ENCODE results near the gene DCTN2. TPM values are rescaled to one million over a fixed set of nuclear protein-coding genes. Genes with fewer than 3 reads are reported as not detected.

DCTN2 gene
- total RNA-seq, 4 donors from 2014 or later, result 161 to 243 (median 202) TPM

DNA sequence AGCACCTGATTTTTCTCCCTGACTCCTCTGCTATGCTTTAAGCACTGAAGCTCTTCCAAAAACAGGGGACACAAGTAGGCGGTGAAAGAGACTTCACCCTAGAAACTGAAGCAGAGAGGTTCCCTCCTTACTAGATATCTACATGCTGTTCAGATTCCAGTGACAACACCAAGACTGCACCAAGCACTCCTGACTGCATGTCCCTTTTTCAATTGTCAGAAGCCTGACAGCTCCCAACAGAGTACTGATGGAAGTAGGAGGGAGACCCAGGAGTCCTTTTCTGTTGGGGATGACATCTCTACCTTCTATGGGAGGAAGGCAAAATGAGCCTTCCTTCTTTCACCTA, 10.4 kb downstream of the DCTN2 start:
- Histone ChIP-seq H3K9me3 (no peaks in the 10 kb centered on the region), H3K27me3 (no peaks in the 10 kb centered on the region), H3K4me1 (peaks cover 0 to 9% (median 4%) of the 10 kb centered on the region in 4 donors), H3K36me3 (peaks cover 31 to 88% (median 80%) of the 10 kb centered on the region in 4 donors), H3K27ac (replicated peaks in 1 of 4) (no peak overlapping the region), H3K4me3 (no peak overlapping the region)
- 100% methylated on average over 1 of the region's 1 CpG for WGBS
- intact Hi-C loops (cut with DNase I), result no loop called here
- DNase-seq (ENCODE audit: extremely low spot score), result no peak
- TF ChIP-seq POLR2A (IDR thresholded peaks at IDR 0.05; ENCODE audit: low read depth) (no peak), EP300 (IDR thresholded peaks at IDR 0.05) (no peak)

DNA sequence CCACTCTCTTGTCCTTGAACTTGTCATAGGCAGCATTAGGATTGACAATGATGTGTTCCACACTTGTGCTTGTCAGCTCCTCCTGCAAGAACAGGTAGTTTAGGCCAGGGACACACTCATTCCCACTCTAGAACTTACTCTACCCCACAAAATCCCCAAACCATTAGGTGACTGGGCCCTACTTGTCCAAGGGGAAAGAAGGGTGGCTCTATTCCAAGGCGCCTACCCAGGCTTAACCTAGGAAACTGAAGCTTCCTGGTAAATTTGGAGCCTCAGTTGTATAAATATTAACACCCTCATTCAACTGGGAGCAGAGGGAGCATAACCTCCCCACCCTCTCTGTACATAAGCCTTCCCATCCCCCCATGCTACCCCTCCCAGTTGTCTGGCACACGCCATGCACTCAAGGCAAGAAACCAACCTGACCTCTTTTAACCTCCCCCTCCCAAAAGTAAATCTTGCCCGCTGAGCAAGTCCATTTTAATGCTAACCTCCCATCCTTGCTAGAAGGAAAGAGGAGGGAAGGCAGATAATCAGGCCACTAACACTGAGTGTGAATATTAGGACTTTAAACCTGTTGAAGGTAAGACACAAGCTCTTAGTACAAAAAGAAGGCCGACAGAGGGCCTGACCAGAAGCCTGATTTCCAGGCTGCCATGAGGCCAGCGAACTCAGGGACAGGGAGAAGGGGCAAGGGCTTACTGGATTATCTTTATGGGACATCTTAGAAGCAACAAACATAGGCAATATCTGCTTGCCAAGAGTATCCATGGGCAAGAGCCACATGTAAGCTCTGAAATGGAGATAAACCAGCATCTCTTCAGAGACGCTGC, 11.0 kb downstream of the DCTN2 start:
- TF ChIP-seq POLR2AphosphoS5 (IDR thresholded peaks at IDR 0.05) (no peak), EP300 (IDR thresholded peaks at IDR 0.05) (no peak), POLR2A (IDR thresholded peaks at IDR 0.05; ENCODE audit: low read depth) (no peak)
- TF ChIP-seq, protein P1, sequence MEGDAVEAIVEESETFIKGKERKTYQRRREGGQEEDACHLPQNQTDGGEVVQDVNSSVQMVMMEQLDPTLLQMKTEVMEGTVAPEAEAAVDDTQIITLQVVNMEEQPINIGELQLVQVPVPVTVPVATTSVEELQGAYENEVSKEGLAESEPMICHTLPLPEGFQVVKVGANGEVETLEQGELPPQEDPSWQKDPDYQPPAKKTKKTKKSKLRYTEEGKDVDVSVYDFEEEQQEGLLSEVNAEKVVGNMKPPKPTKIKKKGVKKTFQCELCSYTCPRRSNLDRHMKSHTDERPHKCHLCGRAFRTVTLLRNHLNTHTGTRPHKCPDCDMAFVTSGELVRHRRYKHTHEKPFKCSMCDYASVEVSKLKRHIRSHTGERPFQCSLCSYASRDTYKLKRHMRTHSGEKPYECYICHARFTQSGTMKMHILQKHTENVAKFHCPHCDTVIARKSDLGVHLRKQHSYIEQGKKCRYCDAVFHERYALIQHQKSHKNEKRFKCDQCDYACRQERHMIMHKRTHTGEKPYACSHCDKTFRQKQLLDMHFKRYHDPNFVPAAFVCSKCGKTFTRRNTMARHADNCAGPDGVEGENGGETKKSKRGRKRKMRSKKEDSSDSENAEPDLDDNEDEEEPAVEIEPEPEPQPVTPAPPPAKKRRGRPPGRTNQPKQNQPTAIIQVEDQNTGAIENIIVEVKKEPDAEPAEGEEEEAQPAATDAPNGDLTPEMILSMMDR (IDR thresholded peaks at IDR 0.05), result no peak
- H3K27ac ChIP-seq (replicated peaks in 1 of 4), result no peak overlapping the region
- H3K4me3 ChIP-seq, result no peak overlapping the region
- intact Hi-C loops (cut with DNase I), result no loop called here
- H3K9me3 ChIP-seq, result no peaks in the 10 kb centered on the region
- H3K4me1 ChIP-seq, result peaks cover 0 to 3% (median 1%) of the 10 kb centered on the region in 4 donors
- WGBS, result 79% methylated on average over 6 of the region's 6 CpGs
- H3K36me3 ChIP-seq, result peaks cover 37 to 88% (median 81%) of the 10 kb centered on the region in 4 donors
- no peaks in the 10 kb centered on the region for H3K27me3 ChIP-seq
- DNase-seq (ENCODE audit: extremely low spot score), result no peak

DNA sequence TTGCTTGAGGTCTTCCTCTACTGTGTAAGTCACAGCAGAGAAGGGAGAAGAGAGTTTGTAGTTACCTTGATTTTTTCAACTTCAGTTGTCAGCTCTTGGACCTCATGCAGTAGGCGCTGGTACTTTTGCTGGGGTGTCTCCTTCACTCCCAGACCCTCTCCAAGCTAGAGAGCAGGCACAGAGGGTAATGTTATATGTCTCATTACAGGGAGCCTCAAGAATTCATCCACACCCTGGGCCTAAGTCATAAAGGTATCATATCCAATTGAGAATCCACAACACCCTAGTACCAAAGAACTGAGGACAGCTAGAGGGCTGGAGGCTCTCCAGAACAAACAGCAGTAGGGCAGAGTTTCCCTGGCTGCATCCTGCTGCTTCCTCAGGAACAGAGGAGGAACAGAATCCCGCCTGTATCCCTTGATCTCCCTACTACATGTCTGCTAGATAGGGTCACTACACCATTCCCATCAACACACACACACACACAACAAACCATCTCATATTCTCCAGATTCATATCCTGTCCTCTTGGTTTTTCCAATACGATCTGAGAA, 11.9 kb downstream of the DCTN2 start:
- intact Hi-C loops (cut with DNase I), result no loop called here
- Histone ChIP-seq H3K9me3 (no peaks in the 10 kb centered on the region), H3K36me3 (peaks cover 46 to 97% (median 84%) of the 10 kb centered on the region in 4 donors), H3K4me3 (no peak overlapping the region), H3K4me1 (peaks cover 0 to under 1% (median 0%) of the 10 kb centered on the region in 4 donors), H3K27me3 (no peaks in the 10 kb centered on the region), H3K27ac (replicated peaks in 1 of 4) (no peak overlapping the region)
- TF ChIP-seq, protein P1 (IDR thresholded peaks at IDR 0.05), result no peak
- no peak for TF ChIP-seq POLR2AphosphoS5 (IDR thresholded peaks at IDR 0.05)
- TF ChIP-seq EP300 (IDR thresholded peaks at IDR 0.05), result no peak
- WGBS, result 85% methylated on average over 3 of the region's 3 CpGs
- no peak for DNase-seq (ENCODE audit: extremely low spot score)

DNA sequence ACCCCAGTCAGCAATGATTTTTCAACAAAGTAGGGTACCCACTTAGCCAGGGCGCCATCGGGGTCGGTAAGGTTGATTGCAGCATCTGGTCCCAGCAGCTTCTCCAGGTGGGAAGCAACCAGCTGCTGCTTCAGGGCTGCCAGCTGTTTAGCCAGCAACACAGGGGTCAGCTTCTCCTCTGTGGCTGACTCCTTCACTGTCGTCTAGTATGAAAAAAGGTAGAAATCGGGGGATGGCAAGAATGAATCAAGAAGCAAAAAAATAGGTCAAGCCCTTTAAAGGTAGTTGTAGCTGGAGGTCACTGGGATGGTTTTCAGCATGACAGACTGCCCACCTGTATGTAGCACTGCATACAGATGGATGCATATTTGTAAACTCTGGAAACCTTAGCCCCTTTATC, 12.7 kb downstream of the DCTN2 start:
- WGBS, result 89% methylated on average over 5 of the region's 5 CpGs
- H3K36me3 ChIP-seq, result peaks cover 54 to 97% (median 86%) of the 10 kb centered on the region in 4 donors
- H3K27ac ChIP-seq (replicated peaks in 1 of 4), result no peak overlapping the region
- intact Hi-C loops (cut with DNase I), result no loop called here
- H3K9me3 ChIP-seq, result no peaks in the 10 kb centered on the region
- TF ChIP-seq POLR2A (IDR thresholded peaks at IDR 0.05; ENCODE audit: low read depth) (no peak), EP300 (IDR thresholded peaks at IDR 0.05) (no peak), POLR2AphosphoS5 (IDR thresholded peaks at IDR 0.05) (no peak)
- TF ChIP-seq, protein P1 (IDR thresholded peaks at IDR 0.05), result no peak
- H3K4me3 ChIP-seq, result no peak overlapping the region
- peaks cover 0 to 9% (median 0%) of the 10 kb centered on the region in 4 donors for H3K4me1 ChIP-seq
- no peak for DNase-seq (ENCODE audit: extremely low spot score)
- H3K27me3 ChIP-seq, result no peaks in the 10 kb centered on the region

DNA sequence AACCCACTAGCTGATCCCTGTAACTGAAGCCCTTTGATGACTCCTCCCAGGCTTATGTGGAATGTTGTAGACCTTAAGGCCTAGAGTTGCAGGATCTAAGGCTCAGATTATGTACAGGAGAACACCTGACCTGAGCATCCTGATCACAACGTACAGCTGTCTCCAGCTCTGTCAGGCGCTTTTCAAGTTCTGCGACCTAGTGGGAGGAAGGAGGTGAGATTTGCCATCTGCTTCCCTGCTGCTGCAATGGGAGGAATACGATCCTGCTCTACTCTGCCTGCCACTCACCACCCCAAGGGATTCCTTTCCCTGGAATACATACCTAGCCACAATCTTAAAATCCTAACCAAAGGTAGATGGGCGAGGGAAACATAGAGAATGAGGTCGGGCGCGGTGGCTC, 13.9 kb downstream of the DCTN2 start:
- DNase-seq (ENCODE audit: extremely low spot score), result no peak
- Histone ChIP-seq H3K9me3 (no peaks in the 10 kb centered on the region), H3K27ac (replicated peaks in 1 of 4) (no peak overlapping the region), H3K27me3 (no peaks in the 10 kb centered on the region), H3K4me1 (peaks cover 0 to 12% (median 0%) of the 10 kb centered on the region in 4 donors), H3K4me3 (no peak overlapping the region), H3K36me3 (peaks cover 65 to 97% (median 86%) of the 10 kb centered on the region in 4 donors)
- 91% methylated on average over 8 of the region's 8 CpGs for WGBS
- intact Hi-C loops (cut with DNase I), result no loop called here
- TF ChIP-seq EP300 (IDR thresholded peaks at IDR 0.05) (no peak), POLR2AphosphoS5 (IDR thresholded peaks at IDR 0.05) (no peak)
